LNCAP (cell line): ENCODE results near the gene ARFGAP1.

Experiments
- CTCF ChIP-seq: fragments of 450-650 bp; IDR thresholded peaks from 2 replicates; pipeline ENCODE4 v1.5.1; 2017; ENCODE audit warnings: mild to moderate bottlenecking

ARFGAP1 gene

GRCh38 chr20:63330940-63331339 lies 58.3 kb downstream of the ARFGAP1 start:
- TF ChIP-seq CTCF = no peak

GRCh38 chr20:63331741-63332400 lies 59.3 kb downstream of the ARFGAP1 start:
- TF ChIP-seq CTCF = no peak

- TF ChIP-seq CTCF = no peak
Observed at GRCh38 chr20:63332488-63333240, 60.1 kb downstream of the ARFGAP1 start.

- no peak for TF ChIP-seq CTCF
Observed at GRCh38 chr20:63333241-63333836, 60.7 kb downstream of the ARFGAP1 start.

GRCh38 chr20:63334356-63334755 lies 61.7 kb downstream of the ARFGAP1 start:
- no peak for TF ChIP-seq CTCF

GRCh38 chr20:63335711-63336110 lies 63.1 kb downstream of the ARFGAP1 start:
- TF ChIP-seq CTCF = no peak

GRCh38 chr20:63336232-63336752 lies 63.7 kb downstream of the ARFGAP1 start:
- TF ChIP-seq CTCF = no peak
